Stomach (tissue), 4 donors: ENCODE measurements around the gene PGAP6.

ENCODE experiments used
- CTCF ChIP-seq, 7 experiments: fragments of 450-650 bp in 4 of 7; fragments of 200-600 bp in 3 of 7; sonication (generic) in 3 of 7; IDR thresholded peaks; one replicate each; pipeline ENCODE4 v1.5.1; 2016 to 2019; ENCODE audit warnings: antibody characterized with exemption in 7 of 7, control low read depth in 2 of 7, mild to moderate bottlenecking in 1 of 7
- POLR2AphosphoS5 ChIP-seq, 3 donors: sonication (generic); formaldehyde crosslinking; IDR thresholded peaks; one replicate each; pipeline ENCODE4 v1.6.1; 2016; ENCODE audit warnings: antibody characterized with exemption in 3 of 3

- TF ChIP-seq CTCF (IDR thresholded peaks at IDR 0.05) (no peak), POLR2AphosphoS5 (IDR thresholded peaks at IDR 0.05) (no peak)
Observed at GRCh38 chr16:336269-336668, 45.5 kb downstream of the PGAP6 start.
